Transverse colon (tissue), 4 donors: ENCODE measurements around the gene CST7.

Experiments
- EP300 ChIP-seq: sonication (generic); formaldehyde crosslinking; IDR thresholded peaks from one replicate; pipeline ENCODE4 v1.6.1; 2017; ENCODE audit warnings: antibody characterized with exemption, low read depth
- POLR2A ChIP-seq: fragments of 450-650 bp; IDR thresholded peaks from one replicate; pipeline ENCODE4 v1.6.1; 2016; ENCODE audit warnings: antibody characterized with exemption, mild to moderate bottlenecking, moderate library complexity
- POLR2AphosphoS5 ChIP-seq, 3 donors: sonication (generic); formaldehyde crosslinking; IDR thresholded peaks; one replicate each; pipeline ENCODE4 v1.6.1; 2016; ENCODE audit warnings: antibody characterized with exemption in 3 of 3
- TF ChIP-seq, protein P1 (sequence below), 5 experiments: fragments of 200-600 bp in 3 of 5; fragments of 450-650 bp in 2 of 5; sonication (generic) in 3 of 5; IDR thresholded peaks; 1 replicate in 2 of 5; 2 replicates in 3 of 5; pipeline ENCODE4 v1.5.1; 2016 to 2017; ENCODE audit warnings: antibody characterized with exemption in 5 of 5, inconsistent platforms in 3 of 5, mild to moderate bottlenecking in 2 of 5, moderate library complexity in 1 of 5

DNA sequence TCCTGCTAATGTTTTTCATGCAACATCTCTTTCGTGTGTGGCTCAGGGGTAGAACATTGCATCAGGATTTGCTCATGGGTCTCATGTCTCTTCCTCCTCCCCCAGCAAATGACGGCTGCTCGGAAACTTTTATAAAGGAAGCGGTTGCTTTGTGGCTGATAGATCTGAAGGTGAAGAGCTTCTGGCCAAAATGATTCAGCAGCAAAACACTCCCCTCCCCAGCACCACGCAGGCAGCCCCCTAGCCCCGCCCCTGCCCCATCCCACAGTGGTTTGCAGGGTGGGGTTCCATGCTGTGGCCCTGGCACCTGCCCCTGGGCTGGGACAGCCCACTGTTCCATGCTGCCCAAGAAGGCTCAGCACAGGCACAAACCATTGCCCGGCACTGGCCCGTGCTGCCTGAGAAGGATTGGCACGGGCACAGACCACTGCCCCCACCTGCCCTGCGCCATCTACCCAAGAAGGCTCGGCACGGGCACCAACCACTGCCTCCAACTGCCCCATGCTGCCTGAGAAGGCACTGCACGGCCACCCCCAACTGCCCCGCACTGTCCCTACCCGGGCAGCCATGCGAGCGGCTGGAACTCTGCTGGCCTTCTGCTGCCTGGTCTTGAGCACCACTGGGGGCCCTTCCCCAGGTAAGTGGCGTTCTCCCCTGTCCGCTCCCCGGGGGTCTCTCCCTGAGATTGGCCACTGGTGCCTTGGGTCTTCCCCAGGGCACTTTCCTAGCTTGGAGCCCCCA is at the start of gene CST7:
- TF ChIP-seq POLR2AphosphoS5 (IDR thresholded peaks at IDR 0.05) (peak in 1 of 3 donors; percentile 16), EP300 (no peak), POLR2A (no peak)
- TF ChIP-seq, protein P1, sequence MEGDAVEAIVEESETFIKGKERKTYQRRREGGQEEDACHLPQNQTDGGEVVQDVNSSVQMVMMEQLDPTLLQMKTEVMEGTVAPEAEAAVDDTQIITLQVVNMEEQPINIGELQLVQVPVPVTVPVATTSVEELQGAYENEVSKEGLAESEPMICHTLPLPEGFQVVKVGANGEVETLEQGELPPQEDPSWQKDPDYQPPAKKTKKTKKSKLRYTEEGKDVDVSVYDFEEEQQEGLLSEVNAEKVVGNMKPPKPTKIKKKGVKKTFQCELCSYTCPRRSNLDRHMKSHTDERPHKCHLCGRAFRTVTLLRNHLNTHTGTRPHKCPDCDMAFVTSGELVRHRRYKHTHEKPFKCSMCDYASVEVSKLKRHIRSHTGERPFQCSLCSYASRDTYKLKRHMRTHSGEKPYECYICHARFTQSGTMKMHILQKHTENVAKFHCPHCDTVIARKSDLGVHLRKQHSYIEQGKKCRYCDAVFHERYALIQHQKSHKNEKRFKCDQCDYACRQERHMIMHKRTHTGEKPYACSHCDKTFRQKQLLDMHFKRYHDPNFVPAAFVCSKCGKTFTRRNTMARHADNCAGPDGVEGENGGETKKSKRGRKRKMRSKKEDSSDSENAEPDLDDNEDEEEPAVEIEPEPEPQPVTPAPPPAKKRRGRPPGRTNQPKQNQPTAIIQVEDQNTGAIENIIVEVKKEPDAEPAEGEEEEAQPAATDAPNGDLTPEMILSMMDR (IDR thresholded peaks at IDR 0.05) = no peak
